HG03066 (cell line): ENCODE data around the gene CPEB1.
"Not testable (repeated sequence)": the region's sequence is repeated elsewhere in the genome, so short reads cannot be mapped to it uniquely, and the experiment has no call there.

Experiments used
- ATAC-seq: cut with Tn5 transposase; IDR thresholded peaks from one replicate; pipeline ENCODE4 v1.9.1; 2021; ENCODE audit warnings: low read depth; ENCODE audit not compliant: unreplicated experiment

CPEB1 gene

DNA sequence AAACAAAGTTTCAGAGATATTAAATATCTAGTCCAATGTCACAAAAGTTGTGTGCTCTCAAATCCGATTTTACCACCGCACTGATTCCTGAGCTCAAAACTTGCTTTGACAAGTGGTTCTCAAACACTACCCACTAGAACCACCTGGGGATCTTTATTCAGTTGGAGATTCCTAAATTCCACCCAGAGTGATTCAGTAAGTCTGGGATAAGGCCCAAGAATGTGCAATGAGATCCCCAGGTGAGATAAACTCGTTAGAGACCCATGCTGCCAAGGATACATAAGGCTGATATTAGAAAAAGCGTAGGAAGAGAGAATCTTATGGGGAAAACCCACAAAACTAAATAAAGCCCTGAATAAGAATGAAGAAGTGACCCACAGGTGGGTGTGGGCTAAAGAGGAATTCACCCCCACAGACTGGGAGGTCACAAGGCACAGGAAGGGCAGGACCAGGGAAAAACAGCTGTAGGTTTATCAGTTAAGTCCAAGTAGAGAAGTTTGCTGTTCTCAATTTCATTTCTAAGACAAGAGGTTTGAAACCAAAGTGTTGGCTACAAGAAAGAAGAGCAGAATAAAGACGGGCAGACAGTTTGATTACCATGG lies 95.4 kb downstream of the CPEB1 start:
- no peak for ATAC-seq

DNA sequence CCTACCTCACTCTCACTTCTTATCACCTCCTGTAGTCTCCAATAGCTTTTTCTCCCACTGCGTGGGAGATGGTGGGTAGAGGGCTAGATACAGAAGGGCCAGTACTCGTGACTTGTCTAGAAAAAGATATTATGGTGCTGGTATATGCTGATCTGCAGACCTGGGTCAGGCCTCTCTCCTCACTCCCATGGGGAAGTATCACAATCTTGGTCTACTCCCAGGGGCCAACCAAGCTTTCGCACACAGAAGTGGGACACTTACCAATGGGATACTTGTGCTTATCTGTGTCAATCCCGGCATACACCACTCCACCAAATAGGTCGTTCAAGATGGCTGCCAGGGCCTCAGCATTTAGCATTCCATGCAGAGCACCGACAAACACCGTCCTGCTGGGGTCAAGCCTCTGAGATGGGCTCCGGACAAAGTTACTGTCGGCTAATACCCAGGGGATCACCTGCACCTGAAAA lies 97.9 kb downstream of the CPEB1 start:
- ATAC-seq: no peak

GRCh38 chr15:82548700-82549099 lies 98.5 kb downstream of the CPEB1 start:
- no peak for ATAC-seq

- ATAC-seq: no peak
Observed at GRCh38 chr15:82545478-82545877, 101.7 kb downstream of the CPEB1 start.

DNA sequence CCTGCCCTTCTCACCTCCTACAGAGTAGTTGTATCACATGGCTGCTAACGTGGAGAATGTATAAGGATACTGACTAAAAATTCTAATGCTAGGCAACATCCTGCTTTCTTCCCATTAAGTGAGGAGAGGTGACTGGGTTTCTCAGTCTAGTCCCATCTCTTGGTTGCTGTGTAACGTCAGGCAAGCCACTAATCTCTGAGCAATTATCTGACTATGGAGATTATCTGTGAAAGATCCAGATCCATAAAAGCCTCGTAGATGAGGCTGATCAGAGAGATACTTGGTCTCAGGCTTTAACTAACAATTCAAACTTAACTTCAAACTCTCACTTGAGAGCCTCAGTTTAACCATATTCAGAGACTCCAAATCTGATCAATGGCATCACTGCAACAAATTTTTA lies 102.2 kb downstream of the CPEB1 start:
- no peak for ATAC-seq

DNA sequence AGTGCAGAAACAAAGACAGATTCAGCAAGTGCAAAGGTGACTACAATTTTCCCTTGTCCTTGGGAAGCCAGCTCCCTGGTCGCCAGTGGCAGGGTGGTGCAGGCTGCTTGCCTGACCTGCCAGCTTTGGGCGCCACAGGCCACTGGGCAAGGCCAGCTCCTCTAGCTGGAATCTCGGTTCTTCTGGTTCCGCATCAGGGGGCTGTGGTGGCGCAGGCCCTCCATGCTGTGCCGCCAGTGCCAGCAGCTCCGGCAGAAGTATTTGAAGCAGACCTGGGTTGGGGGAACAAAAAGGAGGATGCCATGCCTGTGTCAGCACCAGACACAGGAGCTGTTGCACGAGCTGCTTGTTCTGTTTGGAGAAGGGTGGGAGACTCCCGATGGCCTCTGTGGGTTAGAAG lies 102.7 kb downstream of the CPEB1 start:
- no peak for ATAC-seq

GRCh38 chr15:82543160-82543559 lies 104.0 kb downstream of the CPEB1 start:
- ATAC-seq: no peak

DNA sequence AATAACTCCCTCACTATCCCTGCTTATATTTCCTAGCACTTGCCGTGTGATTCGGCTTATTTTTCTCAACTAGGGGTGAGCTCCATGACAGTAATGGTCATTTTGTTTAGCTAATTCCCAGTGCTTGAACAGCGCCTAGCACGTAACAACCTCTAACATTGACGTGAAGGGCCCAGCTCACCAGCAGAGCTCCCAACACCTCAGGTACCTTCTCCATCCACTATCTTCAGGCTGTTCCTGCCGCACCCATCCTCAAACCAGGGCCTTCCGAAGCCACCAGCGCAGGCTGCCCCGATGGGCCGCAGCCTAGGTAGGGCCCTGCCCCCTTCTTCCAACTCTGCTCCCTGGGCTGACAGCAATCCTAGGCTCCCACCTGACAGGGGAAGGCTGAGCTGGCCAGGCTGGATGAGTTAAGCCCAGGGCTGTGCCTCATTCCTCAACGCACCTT lies 106.2 kb downstream of the CPEB1 start:
- ATAC-seq: no peak

- peak; percentile 91 for ATAC-seq
Observed at GRCh38 chr15:82540055-82540983, 106.8 kb downstream of the CPEB1 start, which contains the start of gene RPS17. Gene RPS17 (minus strand): TSS chr15:82540457. CDS start chr15:82540428, 29 bp downstream.

GRCh38 chr15:82539691-82540054 lies 107.5 kb downstream of the CPEB1 start:
- peak; percentile 1 for ATAC-seq

DNA sequence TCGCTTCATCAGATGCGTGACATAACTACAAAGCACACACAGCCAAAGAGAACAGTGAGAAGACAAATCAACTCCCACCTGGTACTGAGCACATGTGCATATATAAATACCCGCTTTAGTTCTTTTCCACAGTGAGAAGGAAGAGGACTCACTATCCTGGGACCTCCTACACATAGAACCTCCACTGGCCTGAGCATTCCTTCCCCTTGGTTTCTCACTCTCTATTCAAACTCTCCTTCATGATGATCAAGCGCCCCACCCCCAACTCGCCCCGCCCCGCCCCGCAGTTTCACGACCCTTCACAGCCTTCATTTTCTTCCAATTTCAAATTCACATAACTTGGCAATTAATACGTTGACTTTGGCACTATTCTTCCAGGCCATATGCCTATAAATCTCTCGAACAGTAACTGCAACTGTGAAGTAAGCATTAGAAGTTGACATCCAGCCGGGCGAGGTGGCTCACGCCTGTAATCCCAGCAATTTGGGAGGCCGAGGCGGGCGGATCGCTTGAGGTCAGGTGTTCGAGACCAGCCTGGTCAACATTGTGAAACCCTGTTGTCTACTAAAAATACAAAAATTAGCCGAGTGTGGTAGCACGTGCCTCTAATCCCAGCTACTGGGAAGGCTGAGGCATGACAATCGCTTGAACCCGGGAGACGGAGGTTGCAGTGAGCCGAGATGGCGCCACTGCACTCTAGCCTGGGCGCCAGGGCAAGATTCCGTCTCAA lies 108.0 kb downstream of the CPEB1 start:
- ATAC-seq: no peak

DNA sequence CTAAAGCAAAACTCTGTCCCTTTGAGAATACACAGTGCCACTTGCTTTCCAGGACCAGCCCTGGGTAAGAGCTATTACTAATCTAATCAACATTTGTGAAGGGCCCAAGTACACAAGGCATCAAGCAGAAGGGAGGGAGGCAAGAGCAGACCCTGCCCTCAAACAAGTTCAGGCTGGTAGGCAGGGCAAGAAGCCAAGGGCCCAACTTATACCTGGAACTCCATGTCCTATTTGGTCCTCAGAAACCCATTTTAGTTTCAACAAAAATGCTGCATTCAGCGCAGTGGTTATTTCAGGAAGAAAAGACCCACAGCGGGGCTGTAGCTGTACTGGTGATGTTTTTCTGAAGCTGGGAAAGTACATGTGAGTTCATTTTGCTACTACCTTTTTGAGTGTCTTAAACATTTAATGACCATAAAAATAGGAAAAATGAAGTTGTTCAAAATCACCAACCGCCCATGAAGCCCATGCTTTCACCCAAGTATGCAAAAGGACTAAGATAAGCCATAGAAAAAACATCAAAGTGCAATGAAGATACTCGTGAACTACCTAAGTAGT lies 109.7 kb downstream of the CPEB1 start:
- no peak for ATAC-seq

GRCh38 chr15:82536409-82537350 lies 110.5 kb downstream of the CPEB1 start:
- ATAC-seq: no peak

DNA sequence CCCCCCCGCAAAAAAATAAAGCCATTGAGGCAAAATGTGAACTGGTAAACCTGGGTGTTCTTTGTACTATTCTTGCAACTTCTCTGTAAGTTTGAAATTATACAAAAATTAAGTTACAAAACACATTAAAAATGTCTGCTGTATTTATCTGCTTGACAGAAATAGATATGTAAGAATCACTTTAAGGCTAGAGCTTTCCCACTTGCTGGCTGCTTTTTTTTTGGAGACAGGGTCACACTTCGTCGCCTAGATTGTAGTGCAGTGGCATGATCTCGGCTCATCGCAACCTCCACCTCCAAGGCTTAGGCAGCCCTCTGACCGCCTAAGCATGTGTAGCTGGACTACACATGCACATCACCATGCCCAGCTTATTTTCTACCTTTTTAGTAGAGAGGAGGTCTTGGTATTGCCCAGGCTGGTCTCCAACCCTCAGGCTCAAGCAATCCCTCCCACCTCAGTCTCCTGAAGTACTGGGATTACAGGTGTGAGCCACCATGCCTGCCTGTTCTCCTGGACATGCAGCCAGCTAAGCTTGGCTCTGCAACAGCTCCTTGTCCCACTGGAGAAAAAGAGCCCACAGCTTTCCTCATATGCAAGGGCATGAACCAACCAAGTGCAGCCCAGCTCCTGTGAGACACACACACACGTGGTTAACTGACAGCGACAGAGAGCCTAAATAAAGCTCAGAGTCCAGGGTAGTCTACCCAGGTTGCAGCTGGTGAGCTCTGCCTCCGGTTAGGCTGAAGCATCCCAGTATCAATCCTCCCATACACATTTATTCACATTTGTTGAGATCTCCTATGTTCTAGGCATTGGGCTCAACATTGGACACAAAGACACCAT lies 111.4 kb downstream of the CPEB1 start:
- ATAC-seq: no peak

DNA sequence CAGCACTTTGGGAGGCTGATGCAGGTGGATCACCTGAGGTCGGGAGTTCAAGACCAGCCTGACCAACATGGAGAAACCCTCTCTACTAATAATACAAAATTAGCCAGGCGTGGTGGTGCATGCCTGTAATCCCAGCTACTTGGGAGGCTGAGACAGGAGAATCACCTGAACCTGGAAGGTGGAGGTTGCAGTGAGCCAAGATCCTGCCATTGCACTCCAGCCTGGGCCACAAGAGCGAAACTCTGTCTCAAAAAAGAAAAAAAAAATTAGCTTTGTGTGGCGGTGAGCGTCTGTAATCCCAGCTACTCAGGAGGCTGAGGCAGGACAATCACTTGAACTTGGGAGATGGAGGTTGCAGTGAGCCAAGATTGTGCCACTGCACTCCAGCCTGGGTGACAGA lies 112.0 kb downstream of the CPEB1 start:
- ATAC-seq: not testable (repeated sequence)

DNA sequence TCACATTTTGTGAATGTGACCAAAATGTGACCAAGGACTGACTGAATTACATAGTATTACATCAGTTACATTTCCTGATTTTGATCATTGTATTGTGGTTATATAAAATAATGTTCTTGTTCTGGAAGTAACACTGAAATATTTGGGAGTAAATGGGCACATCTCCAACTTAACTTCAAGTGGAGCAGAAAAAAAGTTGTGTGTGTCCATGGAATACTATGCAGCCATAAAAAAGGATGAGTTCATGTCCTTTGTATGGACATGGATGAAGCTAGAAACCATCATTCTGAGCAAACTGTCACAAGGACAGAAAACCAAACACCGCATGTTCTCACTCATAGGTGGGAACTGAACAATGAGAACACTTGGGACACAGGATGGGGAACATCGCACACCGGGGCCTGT lies 112.7 kb downstream of the CPEB1 start:
- not testable (repeated sequence) for ATAC-seq

GRCh38 chr15:82533801-82534200 lies 113.4 kb downstream of the CPEB1 start:
- no peak for ATAC-seq

- no peak for ATAC-seq
Observed at GRCh38 chr15:82532991-82533481, 114.1 kb downstream of the CPEB1 start.
